Gastroesophageal sphincter (tissue), 4 donors: ENCODE results near the gene NKAIN2. TPM values are rescaled to one million over a fixed set of nuclear protein-coding genes. Genes with fewer than 3 reads are reported as not detected.

Experiments used
- ATAC-seq: fragments of 150-250 bp; one replicate; pipeline ENCODE4 v1.9.1; 2016; ENCODE audit warnings: mild to moderate bottlenecking, moderate library complexity
- H3K27ac ChIP-seq, 4 donors: fragments of 200-600 bp; sonication (generic) in 3 of 4; 1 replicate in 3 of 4; 2 replicates in 1 of 4; pipeline ENCODE4 v1.5.1; 2016 to 2019
- H3K27me3 ChIP-seq: fragments of 200-600 bp; sonication (generic); one replicate; pipeline ENCODE4 v1.5.1; 2019
- H3K36me3 ChIP-seq, 2 donors: fragments of 200-600 bp; sonication (generic); one replicate each; pipeline ENCODE4 v1.5.1; 2019; ENCODE audit warnings: control low read depth in 1 of 2
- H3K4me1 ChIP-seq, 3 donors: fragments of 200-600 bp; sonication (generic); 1 replicate in 2 of 3; 2 replicates in 1 of 3; pipeline ENCODE4 v1.5.1; 2016 to 2019; ENCODE audit warnings: control low read depth in 2 of 3
- H3K4me3 ChIP-seq, 2 donors: fragments of 200-600 bp; sonication (generic); one replicate each; pipeline ENCODE4 v1.5.1; 2019; ENCODE audit warnings: mild to moderate bottlenecking in 1 of 2, moderate library complexity in 1 of 2
- H3K9me3 ChIP-seq, 3 donors: fragments of 200-600 bp; sonication (generic); one replicate each; pipeline ENCODE4 v1.5.1; 2017 to 2019; ENCODE audit warnings: control low read depth in 2 of 3
- CTCF ChIP-seq, 4 experiments: fragments of 200-600 bp in 2 of 4; fragments of 450-650 bp in 2 of 4; sonication (generic) in 1 of 4; IDR thresholded peaks; one replicate each; pipeline ENCODE4 v1.5.1; 2017 to 2019; ENCODE audit warnings: antibody characterized with exemption in 4 of 4, mild to moderate bottlenecking in 2 of 4, moderate library complexity in 2 of 4
- EP300 ChIP-seq: sonication (generic); formaldehyde crosslinking; IDR thresholded peaks from one replicate; pipeline ENCODE4 v1.6.1; 2017; ENCODE audit warnings: antibody characterized with exemption, mild to moderate bottlenecking
- POLR2A ChIP-seq, 2 donors: fragments of 450-650 bp; IDR thresholded peaks; one replicate each; pipeline ENCODE4 v1.6.1; 2017; ENCODE audit warnings: antibody characterized with exemption in 2 of 2, mild to moderate bottlenecking in 2 of 2, moderate library complexity in 1 of 2
- POLR2AphosphoS5 ChIP-seq: sonication (generic); formaldehyde crosslinking; IDR thresholded peaks from one replicate; pipeline ENCODE4 v1.6.1; 2017; ENCODE audit warnings: antibody characterized with exemption
- WGBS, 2 donors: methylation state at CpG; one replicate each; pipeline ENCODE4 v1.1.5; 2018; ENCODE audit warnings: low coverage in 1 of 2; 5-methylcytosine and 5-hydroxymethylcytosine counted together
- total RNA-seq, 4 donors: library from RNA; depleted of rRNA; stranded (reverse); fragments of >200 nt; gene quantifications; one replicate each; pipeline ENCODE4 v1.1.0, GENCODE V29; 2016

Gene NKAIN2
- total RNA-seq, 4 donors from 2014 or later, result 0.23 to 3.2 TPM; not detected in 2

GRCh38 chr6:124310139-124310538 lies 506.5 kb downstream of the NKAIN2 start:
- H3K27ac ChIP-seq, result no peak overlapping the region
- TF ChIP-seq POLR2A (IDR thresholded peaks at IDR 0.05), result no peak
- no peak for TF ChIP-seq CTCF (IDR thresholded peaks at IDR 0.05)
- no peak for TF ChIP-seq EP300
- no peak for TF ChIP-seq POLR2AphosphoS5
- no peaks in the 10 kb centered on the region for H3K36me3 ChIP-seq
- WGBS, 2 donors, result 60 to 74% methylated on average over 1 of the region's 1 CpG
- H3K9me3 ChIP-seq, result no peaks in the 10 kb centered on the region
- peaks cover 0 to 11% (median 0%) of the 10 kb centered on the region in 3 donors for H3K4me1 ChIP-seq
- no peak for ATAC-seq
- H3K27me3 ChIP-seq, result no peaks in the 10 kb centered on the region
- H3K4me3 ChIP-seq, result no peak overlapping the region

- Histone ChIP-seq H3K27me3 (no peaks in the 10 kb centered on the region), H3K36me3 (no peaks in the 10 kb centered on the region), H3K4me3 (no peak overlapping the region), H3K9me3 (peaks cover 0 to 5% (median 0%) of the 10 kb centered on the region in 3 donors), H3K27ac (no peak overlapping the region), H3K4me1 (peaks cover 0 to 2% (median 0%) of the 10 kb centered on the region in 3 donors)
- ATAC-seq, result no peak
- TF ChIP-seq POLR2A (IDR thresholded peaks at IDR 0.05) (no peak), EP300 (no peak), CTCF (IDR thresholded peaks at IDR 0.05) (no peak), POLR2AphosphoS5 (no peak)
- WGBS, 2 donors, result 83 to 91% methylated on average over 2 of the region's 2 CpGs
These were observed 515.7 kb downstream of the NKAIN2 start for GRCh38 chr6:124319410-124319809.

GRCh38 chr6:124324237-124324636 lies 520.6 kb downstream of the NKAIN2 start:
- H3K9me3 ChIP-seq, result peaks cover 0 to 5% (median 0%) of the 10 kb centered on the region in 3 donors
- no peak overlapping the region for H3K4me3 ChIP-seq
- no peak for ATAC-seq
- TF ChIP-seq POLR2AphosphoS5 (no peak), EP300 (no peak), CTCF (IDR thresholded peaks at IDR 0.05) (no peak), POLR2A (IDR thresholded peaks at IDR 0.05) (no peak)
- no peaks in the 10 kb centered on the region for H3K36me3 ChIP-seq
- H3K27ac ChIP-seq, result no peak overlapping the region
- H3K27me3 ChIP-seq, result no peaks in the 10 kb centered on the region
- no peaks in the 10 kb centered on the region for H3K4me1 ChIP-seq

- 58 to 83% methylated on average over 1 of the region's 1 CpG for WGBS, 2 donors
- TF ChIP-seq CTCF (IDR thresholded peaks at IDR 0.05), result no peak
- no peak for TF ChIP-seq EP300
- no peak for TF ChIP-seq POLR2AphosphoS5
- TF ChIP-seq POLR2A (IDR thresholded peaks at IDR 0.05), result no peak
- Histone ChIP-seq H3K27me3 (no peaks in the 10 kb centered on the region), H3K9me3 (no peaks in the 10 kb centered on the region), H3K27ac (no peak overlapping the region), H3K4me1 (no peaks in the 10 kb centered on the region), H3K36me3 (no peaks in the 10 kb centered on the region), H3K4me3 (no peak overlapping the region)
- ATAC-seq, result no peak
These were observed 526.5 kb downstream of the NKAIN2 start for GRCh38 chr6:124330197-124330596.

- no peaks in the 10 kb centered on the region for H3K36me3 ChIP-seq
- 65% methylated on average over 4 of the region's 4 CpGs for WGBS, 2 donors
- no peak for ATAC-seq
These were observed 530.7 kb downstream of the NKAIN2 start for GRCh38 chr6:124334359-124334758.

More at GRCh38 chr6:124334359-124334758, 530.7 kb downstream of the NKAIN2 start:
- Histone ChIP-seq H3K4me1 (no peaks in the 10 kb centered on the region), H3K9me3 (no peaks in the 10 kb centered on the region), H3K27ac (no peak overlapping the region), H3K4me3 (no peak overlapping the region), H3K27me3 (no peaks in the 10 kb centered on the region)
- TF ChIP-seq CTCF (IDR thresholded peaks at IDR 0.05), result no peak
- no peak for TF ChIP-seq POLR2AphosphoS5
- no peak for TF ChIP-seq POLR2A (IDR thresholded peaks at IDR 0.05)
- no peak for TF ChIP-seq EP300
